Medulla oblongata (tissue), 1 donor: ENCODE data around the gene RRBP1.

Experiments used
- DNase-seq: peaks from one replicate; pipeline ENCODE4 v3.0.0-alpha.2; 2015; ENCODE audit errors: extremely low spot score

RRBP1 gene

DNA sequence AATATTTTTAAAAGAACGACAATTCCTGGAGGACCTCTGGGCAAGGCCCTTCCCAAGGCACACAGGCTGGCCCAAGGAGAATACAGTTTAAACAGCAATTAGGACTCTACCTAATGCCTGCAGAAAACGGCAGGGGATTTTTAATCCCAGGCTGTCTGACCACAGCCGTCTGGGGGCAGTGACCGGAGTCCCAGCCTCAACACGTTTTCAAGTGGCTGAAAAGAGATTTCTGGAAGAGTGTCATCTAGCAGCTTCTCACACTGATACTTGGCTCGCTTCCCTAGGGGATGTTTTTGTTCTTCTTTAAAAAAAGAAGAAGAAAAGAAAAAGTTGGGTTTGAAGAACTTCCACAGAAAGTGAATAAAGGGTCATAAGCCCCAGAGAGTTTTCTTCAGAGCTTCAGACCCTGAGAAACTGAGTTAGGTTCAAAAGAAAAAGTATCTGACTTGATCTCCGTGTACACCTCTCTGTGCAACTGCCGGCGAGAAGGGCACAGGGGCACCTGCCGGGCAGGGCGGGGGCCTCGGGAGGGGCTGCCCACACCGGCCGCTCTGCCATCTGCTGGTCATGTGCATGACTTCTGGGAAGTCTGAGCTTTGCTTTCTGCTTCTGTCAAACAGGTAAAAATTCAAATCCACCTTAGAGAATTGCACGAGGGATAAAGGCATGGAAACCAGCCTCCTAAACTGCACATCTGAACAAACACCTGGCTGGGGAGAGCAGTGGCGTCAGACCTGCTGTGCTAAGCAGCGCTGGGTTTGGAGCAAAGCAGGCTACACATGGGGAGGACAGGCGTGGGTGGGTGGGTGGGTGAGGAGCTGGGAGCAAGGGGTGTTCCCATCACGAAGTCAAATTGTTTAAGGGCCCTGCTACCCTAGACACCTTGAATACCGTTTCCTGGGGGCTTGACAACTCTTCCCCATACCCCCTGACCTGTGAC lies 33.0 kb downstream of the RRBP1 start:
- DNase-seq = peak; percentile 68

DNA sequence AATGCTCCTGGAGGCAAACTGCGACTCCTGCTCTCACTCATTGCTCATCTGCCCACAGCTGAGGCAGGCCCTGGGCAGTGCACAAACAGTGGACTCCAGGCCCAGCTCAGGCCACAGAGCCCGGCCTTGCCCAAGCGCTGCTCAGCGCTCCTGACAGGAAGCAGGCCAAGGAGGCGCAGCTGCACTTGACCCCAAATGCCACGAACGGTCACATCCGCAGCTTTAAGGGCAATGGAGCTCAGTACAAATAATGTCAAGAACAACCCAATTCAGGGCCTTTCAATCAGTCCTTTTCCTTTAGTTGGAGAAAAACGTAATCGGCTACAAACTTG lies 33.8 kb downstream of the RRBP1 start:
- no peak for DNase-seq

DNA sequence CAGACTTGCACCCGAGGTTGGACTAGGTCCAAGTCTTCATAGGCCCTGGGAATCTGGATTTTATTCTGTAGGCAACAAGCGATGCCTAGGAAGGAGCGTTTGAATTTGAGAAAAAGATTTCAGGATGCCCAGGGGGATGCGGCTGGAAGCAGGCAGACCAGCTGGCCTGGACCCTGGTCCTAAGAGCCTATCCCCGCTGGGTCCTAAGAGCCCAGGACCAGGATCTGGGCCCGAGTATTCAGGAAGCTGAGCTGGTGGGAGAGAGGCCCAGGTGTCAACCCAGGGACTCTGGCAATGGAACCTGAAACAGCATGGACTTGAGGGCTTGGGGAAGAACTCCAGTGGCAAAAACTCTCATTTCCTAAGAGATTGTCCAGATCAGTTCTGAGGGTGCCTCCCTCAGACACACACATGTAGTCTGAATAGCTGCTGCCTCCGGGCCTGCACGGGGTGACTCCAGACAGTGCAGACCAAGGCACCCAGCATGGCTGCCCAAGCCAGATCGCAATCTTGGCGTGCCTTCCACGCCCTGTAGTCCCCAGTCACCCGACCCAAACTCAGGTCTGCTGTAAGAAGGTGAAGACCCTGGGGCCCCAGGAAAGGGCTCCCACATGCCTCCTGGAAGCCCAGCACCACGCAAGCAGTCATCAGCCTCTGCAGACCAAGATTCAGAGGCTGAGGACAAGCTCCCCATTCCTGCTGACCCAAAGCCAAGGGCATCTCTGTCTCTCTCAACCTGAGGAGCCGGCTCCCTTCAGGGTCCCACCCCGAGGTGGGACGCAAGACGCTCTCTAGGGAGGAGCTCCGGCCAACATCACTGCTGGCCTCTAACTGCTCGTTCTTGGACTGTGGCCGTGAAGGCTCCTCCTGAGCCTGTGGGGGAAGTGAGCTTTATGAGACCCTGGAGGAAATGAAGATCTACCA lies 34.4 kb downstream of the RRBP1 start:
- DNase-seq = no peak

DNA sequence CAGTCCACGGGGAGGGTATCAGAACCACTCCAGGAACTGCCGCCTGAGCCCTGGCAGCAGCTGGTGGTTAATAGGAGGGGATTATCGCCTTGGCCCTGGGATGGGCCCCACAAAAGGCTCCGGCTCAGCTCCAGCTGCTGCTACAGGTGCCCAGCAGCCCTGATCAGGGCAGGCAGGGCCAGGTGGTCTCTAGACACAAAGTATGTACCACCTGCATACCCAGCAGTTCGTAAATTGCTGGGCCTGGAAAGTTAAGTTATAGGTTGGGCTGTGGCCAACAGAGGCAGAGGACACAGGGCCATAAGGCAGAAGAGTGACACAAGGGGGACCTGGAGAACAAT lies 35.1 kb downstream of the RRBP1 start:
- no peak for DNase-seq

DNA sequence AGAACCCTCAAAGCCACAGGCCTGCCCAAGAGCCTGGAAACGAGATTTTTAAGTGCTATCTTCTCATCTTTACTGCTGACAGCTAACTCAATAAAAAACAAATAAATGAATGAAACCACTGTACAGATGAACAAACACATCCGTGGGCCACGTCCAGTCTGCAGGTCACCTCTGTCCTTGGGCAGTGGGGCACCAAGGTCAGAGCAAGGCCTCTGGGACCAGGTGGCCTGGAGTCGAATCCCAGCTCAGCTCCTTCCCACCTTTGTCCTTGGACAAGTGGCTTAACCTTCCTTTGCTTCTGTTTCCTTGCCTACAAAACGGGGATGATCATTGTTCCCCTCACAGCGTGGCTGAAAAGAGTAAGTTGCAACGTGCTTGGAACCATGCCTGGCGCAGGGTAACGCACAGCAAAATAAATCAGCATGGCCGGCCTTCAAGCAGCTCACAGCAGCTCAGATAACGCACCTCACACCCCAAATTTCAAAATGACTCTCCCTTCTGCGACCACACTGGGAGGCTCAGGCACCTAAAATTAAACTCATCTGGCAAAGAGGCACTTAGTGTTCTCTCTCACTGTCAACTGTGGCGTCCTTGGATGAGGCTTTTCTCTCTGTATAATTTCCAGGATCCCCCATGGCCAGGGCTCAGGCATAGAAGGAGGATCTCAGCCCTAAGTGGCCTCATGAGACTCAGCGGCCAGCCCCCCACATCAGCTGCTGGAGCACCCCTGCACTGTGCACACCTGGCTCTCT lies 35.7 kb downstream of the RRBP1 start:
- no peak for DNase-seq

DNA sequence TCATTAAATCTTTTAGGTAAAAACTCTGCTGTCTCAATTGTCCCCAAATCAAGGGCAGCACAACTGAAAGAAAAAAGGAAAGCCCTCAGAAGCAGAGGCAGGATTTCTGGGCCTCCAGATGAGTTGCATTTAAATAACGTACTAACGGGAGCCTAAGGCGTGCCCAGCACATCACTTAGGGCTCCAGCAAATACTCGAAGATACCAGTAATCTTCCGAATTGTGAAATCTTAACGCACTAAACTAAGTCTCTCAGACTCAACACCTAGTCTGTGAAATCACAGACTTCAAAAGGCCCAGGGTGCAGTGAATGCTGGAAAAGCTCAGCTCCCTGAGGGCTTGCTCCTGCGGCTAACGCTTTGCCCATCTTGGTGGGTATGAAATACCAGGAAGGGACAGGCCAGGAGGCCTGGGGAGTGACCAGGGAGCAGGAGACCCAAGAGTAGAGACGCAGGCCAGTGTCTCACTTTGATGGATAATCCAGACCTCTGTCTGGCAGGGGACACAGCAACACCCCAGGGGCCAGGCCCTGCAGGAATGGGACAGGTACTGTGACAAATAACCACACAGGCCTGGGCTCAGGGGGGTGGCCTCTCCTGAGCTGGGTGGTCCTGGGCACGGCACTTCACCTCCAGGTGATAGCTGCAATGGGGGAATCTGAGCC lies 36.4 kb downstream of the RRBP1 start:
- DNase-seq = no peak

DNA sequence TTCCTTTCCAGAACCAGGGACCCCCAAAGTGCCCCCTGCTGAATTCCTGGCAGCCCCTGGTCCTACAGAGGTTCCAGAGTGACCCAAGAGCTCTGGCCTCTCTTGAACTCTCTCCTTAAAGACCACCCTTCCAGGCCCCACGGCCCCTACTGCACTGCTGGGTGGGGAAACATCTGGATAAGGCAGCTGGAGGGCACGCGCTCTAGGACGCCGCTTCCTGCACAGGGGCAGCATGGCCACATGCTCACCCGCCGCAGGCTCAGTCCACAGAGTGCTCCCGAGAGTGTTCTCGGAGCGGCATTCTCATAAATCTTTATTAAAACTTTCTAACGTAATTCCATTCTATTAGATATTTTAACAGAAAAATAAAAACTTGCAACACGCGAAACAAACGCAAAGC lies 37.0 kb downstream of the RRBP1 start:
- no peak for DNase-seq

DNA sequence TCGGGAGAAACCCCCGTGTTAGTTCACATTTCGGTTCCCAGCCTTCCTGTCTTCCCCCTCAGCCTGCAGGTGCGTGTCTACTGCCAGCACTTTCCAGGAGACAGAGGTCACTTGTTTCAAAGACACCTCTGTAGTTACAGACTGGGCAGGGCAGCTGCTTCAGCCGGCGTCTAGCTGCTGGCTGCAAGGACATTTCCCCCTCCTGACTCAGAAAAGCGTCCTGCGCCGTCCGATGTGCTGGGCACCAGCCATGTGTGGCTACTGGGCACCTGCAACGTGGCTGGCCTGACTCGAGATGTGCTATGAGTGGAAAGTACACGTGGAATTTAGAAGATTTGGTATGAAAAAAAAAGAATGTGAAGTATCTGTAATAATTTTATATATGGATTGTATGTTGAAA lies 37.6 kb downstream of the RRBP1 start:
- no peak for DNase-seq

DNA sequence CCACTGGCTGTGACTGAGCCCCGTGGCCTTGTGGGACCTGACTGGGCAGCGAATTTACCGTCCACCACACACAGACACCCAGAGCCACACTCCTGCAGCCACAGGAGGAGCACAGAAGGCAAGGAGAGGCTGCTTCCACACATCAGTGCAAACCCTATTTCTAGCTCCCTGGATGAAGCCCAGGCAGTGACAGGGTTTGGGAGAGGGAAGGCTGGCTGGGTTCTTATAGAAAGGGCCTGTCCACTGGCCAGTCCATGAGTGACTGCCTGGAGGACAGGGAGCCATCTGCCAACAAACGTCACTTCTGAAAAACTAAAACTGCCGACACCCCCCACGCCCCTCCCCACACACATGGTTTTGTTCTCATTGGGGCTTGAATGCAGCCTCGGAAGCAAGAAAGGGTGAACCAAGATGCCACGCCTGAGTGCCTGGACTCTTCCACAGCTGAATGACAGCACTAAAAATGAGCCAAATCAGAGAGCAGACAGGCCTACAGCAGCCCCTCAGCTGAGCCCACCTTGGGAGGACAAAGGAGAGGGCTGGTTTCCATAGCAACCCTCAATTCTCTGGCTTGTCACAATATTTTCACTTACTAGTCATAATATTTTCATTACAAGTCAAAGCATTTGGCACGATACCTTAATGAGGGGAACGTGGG lies 38.4 kb downstream of the RRBP1 start:
- DNase-seq = no peak

DNA sequence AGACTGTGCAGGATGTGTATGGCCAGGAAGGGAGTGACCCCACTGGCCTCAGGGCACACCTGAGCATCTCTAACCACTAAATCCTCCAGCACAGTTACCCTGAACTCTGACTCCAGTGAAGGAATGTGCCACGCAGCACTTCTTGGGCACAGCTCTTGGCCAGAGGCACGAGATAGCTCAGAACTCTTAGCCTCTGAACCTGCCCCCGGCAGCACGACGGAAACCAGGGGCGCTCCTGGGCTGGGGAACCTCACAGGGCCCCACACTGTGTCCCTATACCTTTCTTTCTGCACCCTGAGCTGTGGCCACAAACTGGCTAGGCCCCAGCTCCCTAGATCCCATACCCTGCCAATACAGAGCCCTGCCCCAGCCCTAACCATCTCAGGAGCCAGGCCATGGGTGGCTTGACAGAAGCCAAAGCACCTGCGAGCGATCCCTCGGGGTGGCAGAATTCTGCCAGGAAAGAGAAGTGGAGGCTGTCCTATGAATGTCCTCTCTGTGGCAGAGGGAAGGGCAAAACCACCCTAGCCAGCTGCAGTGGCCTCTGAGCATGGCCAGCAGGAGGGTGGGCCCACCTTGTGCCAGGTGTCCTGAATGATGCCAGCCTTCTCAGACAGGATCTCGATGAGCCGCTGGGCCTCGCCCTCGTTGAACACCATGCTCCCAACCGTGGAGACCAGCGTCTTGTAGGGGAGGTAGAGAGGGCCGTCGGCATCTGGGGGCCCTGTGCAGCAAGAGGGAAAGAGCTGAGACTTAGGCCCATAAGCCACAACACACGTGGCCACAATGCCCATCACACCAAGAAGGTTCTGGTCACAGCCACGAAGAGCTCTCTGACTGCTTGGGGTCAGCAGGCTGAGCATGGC lies 39.4 kb downstream of the RRBP1 start:
- no peak for DNase-seq

DNA sequence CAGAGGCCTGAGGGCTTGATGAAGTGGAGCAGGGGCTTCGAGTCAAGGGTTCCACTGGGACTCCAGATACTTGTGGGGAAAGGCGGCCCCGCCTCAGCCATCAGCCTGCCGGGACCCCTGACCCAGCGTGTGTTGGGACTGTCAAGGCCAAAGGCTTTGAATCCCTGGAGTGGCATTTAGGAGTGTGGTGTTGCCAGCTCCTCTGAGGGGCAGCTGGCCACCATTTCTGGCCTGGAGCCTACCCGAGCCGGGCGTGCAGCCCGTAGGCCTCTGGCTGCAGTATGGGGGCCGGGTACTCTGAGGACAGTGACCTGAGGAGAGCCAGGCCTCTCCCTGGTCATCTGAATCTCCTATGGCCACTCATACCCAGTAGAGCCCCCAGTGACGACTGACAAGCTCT lies 40.0 kb downstream of the RRBP1 start:
- DNase-seq = no peak

DNA sequence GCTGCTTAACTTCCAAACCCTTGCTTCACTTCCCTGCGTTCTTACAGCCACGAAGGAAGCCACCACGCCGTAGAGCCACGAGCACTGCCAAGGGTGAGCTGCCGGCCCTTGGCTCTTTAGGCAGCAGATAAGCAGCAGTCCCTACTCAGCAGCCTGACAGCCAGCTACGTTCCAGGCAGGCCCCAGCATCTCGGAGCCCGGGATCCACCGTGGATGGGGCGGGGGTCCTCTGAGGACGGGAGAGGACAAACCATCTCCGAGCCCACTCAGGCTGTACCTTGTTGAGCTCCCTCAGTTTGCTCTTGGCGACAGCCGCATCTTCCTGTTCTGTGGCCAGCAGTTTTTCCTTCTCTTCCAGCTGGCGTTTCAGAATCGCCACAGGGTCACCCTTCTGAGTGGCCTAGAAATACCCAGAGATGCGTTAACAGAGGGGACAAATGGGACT lies 40.5 kb downstream of the RRBP1 start:
- DNase-seq = no peak

DNA sequence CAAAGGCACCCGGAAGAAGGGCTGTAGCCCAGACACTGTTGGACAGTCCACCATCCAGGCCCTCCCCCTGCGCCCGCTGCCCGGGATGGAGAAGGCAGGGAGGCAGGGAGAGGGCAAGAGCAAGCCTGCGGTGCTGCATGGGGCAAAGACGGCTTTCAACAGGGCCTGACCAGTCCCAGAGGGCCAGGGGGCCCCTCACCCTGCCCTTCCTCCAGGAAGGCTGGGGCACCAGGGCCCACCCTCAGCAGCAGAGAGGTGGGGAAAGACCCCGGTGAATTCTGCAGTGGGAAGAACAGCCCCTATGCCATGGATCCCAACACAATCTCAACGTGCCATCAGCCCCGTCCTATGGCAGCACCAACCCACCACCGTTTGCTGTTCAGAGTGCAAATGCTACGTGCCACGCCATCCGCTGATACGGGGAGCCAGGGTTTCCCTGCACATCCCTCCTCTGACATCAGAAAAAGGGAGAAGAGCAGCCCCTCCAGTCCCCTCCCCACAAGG lies 41.1 kb downstream of the RRBP1 start:
- DNase-seq = no peak

DNA sequence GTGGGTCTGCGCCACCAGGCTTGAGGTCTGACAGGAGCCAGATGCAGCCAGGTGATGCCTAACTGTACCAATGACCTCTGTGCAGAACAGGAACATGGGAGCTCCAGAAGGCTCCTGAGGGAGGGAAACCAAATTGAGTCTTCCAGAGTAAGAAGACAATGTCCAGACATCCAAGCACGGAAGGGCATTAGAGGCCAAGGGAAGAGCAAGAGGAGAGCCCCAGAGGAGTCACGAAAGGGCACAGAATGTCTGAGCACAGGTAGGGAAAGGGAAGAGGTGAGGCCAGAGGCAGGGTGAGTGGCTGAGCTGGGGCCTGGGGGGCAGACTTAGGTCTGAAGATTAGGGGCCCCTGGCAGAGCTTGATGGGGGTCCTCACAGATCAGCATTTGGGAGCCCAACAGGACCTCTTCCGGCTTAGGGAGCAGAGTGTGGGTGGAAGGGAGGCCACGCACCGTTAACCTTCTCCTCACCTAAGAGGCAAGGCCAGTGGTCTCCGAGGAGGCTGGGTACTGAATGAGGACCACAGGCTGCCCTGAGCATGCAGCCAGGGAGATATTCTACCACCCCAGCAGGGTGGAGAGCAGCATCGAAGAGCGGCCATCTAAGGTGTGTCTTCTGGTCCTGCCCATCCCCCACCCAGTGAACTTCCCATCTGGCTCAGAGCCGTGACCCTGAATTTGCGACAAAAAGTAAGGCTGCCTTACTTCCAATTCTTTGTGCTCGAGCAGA lies 41.7 kb downstream of the RRBP1 start:
- DNase-seq = no peak

DNA sequence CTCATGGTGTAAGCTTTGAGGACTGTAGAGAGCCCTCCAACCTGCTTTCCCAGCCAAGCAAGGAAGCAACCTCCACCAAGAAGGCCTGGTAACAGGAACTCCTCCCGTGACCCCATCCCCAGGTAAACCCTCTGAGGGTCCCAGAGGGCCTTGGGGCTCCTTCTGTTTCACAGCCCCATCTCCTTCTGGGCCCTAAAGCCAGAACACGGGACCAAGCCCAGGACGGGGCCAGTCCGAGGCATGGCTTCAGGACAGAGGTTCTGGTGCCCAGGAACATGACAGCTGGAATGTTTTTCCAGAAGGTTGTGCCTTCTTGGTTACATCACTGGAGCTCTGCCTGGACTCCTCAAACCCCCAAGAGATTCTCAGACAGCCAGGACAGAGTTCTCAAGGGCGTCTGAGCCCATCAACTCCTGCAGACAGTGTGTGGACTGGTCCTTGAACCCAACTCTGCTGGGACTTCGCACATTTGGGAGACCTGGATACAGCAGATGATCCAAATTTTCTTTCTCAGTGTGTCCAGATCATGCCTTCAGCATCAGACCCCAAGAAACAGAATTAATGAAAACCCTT lies 43.1 kb downstream of the RRBP1 start:
- no peak for DNase-seq

DNA sequence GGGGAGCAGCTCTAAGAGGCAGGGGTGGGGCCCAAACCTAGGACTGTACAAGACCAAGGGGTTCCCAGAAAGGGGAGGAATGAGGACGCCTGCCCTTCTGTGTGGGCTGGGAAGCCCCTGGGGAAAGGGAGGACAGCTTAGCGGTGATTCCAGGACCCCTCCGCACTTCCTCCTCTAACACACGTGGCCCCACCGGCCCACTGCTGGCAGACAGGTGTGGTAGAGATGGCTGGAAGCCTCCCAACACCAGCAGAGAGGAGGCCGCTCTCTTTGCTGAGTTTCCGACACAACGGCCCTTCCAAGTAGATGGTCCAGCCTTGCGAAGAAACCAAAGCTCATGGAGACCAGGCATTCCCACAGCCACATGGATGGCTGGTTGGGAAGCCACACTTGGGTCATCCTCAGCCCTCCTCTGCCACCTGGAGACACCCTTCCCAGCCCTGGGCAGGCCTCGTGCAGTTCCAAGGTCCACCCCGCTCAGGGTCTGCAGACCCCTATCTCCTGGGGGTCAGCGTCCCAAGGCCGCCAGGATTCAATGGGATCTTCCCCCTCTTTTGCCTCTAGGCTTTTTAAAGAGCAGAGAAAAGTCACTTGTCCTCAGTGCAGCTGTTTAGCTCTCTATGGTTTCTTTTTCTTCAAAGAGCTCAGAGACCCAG lies 43.9 kb downstream of the RRBP1 start:
- no peak for DNase-seq

DNA sequence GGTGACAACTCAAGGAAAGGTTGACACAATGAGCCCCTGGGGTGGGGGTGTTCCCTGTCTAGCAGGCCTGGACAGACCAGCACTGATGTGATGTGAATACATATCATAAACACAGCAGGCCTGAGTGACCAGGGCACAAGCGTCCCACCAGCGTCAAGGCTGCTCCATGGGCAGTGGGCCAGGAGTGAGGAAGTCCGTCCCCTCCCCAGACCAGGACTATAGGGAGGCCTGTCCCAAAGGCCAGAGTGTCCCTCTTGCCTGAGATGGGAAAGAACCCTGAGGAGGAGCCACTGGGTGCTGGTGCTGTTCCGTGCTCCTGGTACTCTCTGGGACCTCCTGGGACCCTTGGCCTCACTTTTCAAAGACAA lies 44.6 kb downstream of the RRBP1 start:
- DNase-seq = no peak
